Endothelial cell of umbilical vein (primary cell): ENCODE measurements around the gene GRIA1. TPM values are rescaled to one million over a fixed set of nuclear protein-coding genes. Genes with fewer than 3 reads are reported as not detected.

Experiments
- BruUV-seq: library from RNA; stranded (reverse); fragments of 400-500 nt; replicated peaks from 2 replicates; lab custom pipeline; 2021; lab: Mats Ljungman, UMichigan
- CTCF ChIA-PET: fragments of 300-600, 350-600 bp; sonication (Branson Sonifier 250); formaldehyde crosslinking; loops from one replicate; lab custom pipeline; 2021; ENCODE audit warnings: antibody characterized with exemption, inconsistent platforms; lab: Charles Lee
- POLR2A ChIA-PET: fragments of 300-600, 350-600 bp; sonication (Branson Sonifier 250); formaldehyde crosslinking; loops from one replicate; lab custom pipeline; 2021; ENCODE audit warnings: antibody characterized with exemption, inconsistent platforms; lab: Charles Lee
- DNase-seq: peaks from one replicate; pipeline ENCODE4 v3.0.0-alpha.2; 2011; ENCODE audit warnings: low read depth, low spot score
- FAIRE-seq: peaks from 2 replicates; lab custom pipeline; 2011; peaks lifted over from hg19 to GRCh38; lab: Jason Lieb, UNC
- H2AFZ ChIP-seq: 2 replicates; pipeline ENCODE4 v1.6.0; 2012; ENCODE audit warnings: low read depth, low read length, control low read depth, inconsistent platforms
- H3K27ac ChIP-seq: 2 replicates; pipeline ENCODE4 v1.5.1; 2011; ENCODE audit warnings: low read depth, mild to moderate bottlenecking, control low read depth, low read length, moderate library complexity; ENCODE audit not compliant: insufficient read depth
- H3K27me3 ChIP-seq, 2 experiments: 2 replicates each; pipeline versions ENCODE4 v1.6.0 to v1.6.1; 2011; ENCODE audit warnings: low read length in 2 of 2, mixed read lengths in 1 of 2; ENCODE audit not compliant: control insufficient read depth in 2 of 2, insufficient read depth in 2 of 2
- H3K36me3 ChIP-seq, 2 experiments: 2 replicates in 1 of 2; 3 replicates in 1 of 2; pipeline ENCODE4 v1.5.1; 2011; ENCODE audit warnings: low read length in 2 of 2, mild to moderate bottlenecking in 1 of 2, moderate library complexity in 1 of 2; ENCODE audit not compliant: control insufficient read depth in 2 of 2, insufficient read depth in 2 of 2; ENCODE audit errors: extremely low read depth in 1 of 2
- H3K4me1 ChIP-seq: 3 replicates; pipeline ENCODE4 v1.5.1; 2011; ENCODE audit warnings: mild to moderate bottlenecking, low read length; ENCODE audit not compliant: control insufficient read depth, insufficient read depth; ENCODE audit errors: extremely low read depth
- H3K4me2 ChIP-seq: 2 replicates; pipeline ENCODE4 v1.6.1; 2011; ENCODE audit warnings: low read length, control low read depth, mixed read lengths; ENCODE audit not compliant: insufficient read depth
- H3K4me3 ChIP-seq, 3 experiments: fragments of 200-600 bp in 1 of 3; sonication (generic), shearing (Covaris generic) in 1 of 3; replicated peaks in 1 of 3; 2 replicates each; pipeline ENCODE4 v1.5.1; 2011 to 2016; ENCODE audit warnings: control low read depth in 3 of 3, low read length in 3 of 3, mild to moderate bottlenecking in 2 of 3, inconsistent platforms in 1 of 3, low read depth in 1 of 3, moderate library complexity in 1 of 3; ENCODE audit not compliant: insufficient read depth in 1 of 3
- H3K79me2 ChIP-seq: 2 replicates; pipeline ENCODE4 v1.6.0; 2012; ENCODE audit warnings: low read length, inconsistent platforms; ENCODE audit not compliant: control insufficient read depth, insufficient read depth
- H3K9ac ChIP-seq: replicated peaks from 2 replicates; pipeline ENCODE3; 2011; ENCODE audit warnings: low read length, control low read depth; ENCODE audit not compliant: insufficient read depth; ENCODE audit errors: extremely low read depth
- H3K9me1 ChIP-seq: replicated peaks from 3 replicates; pipeline ENCODE4 v1.6.0; 2011; ENCODE audit warnings: mild to moderate bottlenecking, low read length; ENCODE audit not compliant: control insufficient read depth, insufficient read depth; ENCODE audit errors: extremely low read depth
- H3K9me3 ChIP-seq: replicated peaks from 2 replicates; pipeline ENCODE4 v1.5.1; 2012; ENCODE audit warnings: low read length, inconsistent platforms; ENCODE audit not compliant: control insufficient read depth, insufficient read depth
- H4K20me1 ChIP-seq: replicated peaks from 2 replicates; pipeline ENCODE3; 2011; ENCODE audit warnings: mild to moderate bottlenecking, low read length; ENCODE audit not compliant: control insufficient read depth, insufficient read depth; ENCODE audit errors: extremely low read depth
- CTCF ChIP-seq, 2 donors: IDR thresholded peaks; 1 replicate in 1 of 2; 2 replicates in 1 of 2; pipeline ENCODE4 v1.5.1; 2011; ENCODE audit warnings: low read length in 2 of 2, mild to moderate bottlenecking in 2 of 2, moderate library complexity in 2 of 2, control low read depth in 1 of 2, inconsistent platforms in 1 of 2, low read depth in 1 of 2; ENCODE audit not compliant: insufficient read depth in 1 of 2; ENCODE audit errors: extremely low read depth in 1 of 2
- EZH2 ChIP-seq: IDR thresholded peaks from 2 replicates; pipeline ENCODE4 v1.6.1; 2012; ENCODE audit warnings: borderline replicate concordance, low read depth, mild to moderate bottlenecking, moderate library complexity, low read length, inconsistent platforms; ENCODE audit not compliant: severe bottlenecking
- FOS ChIP-seq: IDR thresholded peaks from 2 replicates; pipeline ENCODE4 v1.6.1; 2011; ENCODE audit warnings: mild to moderate bottlenecking, low read length, moderate library complexity, borderline replicate concordance; ENCODE audit not compliant: insufficient read depth
- GATA2 ChIP-seq: IDR thresholded peaks from 2 replicates; pipeline ENCODE4 v1.7.0; 2011; ENCODE audit warnings: low read depth, mild to moderate bottlenecking, moderate library complexity, mixed read lengths, low read length; ENCODE audit not compliant: insufficient read length, insufficient read depth
- POLR2AphosphoS5 ChIP-seq: IDR thresholded peaks from 2 replicates; pipeline ENCODE4 v1.6.1; 2012; ENCODE audit warnings: low read depth, mild to moderate bottlenecking, control low read depth, low read length, moderate library complexity; ENCODE audit not compliant: insufficient read depth
- dilution Hi-C: fragments of 300-500 bp; cut with MboI; formaldehyde crosslinking; loops from one replicate; pipeline ENCODE4 v1.15.0; 2019; ENCODE audit warnings: low sequenced_read_pairs; ENCODE audit not compliant: extremely low pct_ligation_motif_present
- intact Hi-C: fragments of 100-400 bp; cut with micrococcal nuclease; formaldehyde crosslinking; loops from one replicate; pipeline ENCODE4 v1.10.0; 2022
- polyA plus RNA-seq, 4 experiments: library from polyadenylated mRNA; depleted of rRNA in 3 of 4; stranded (reverse) in 3 of 4; unstranded in 1 of 4; fragments of >200 nt; gene quantifications; 2 replicates each; pipeline versions ENCODE4 v1.2.1 to v1.2.3, GENCODE V29; 2011 to 2012; ENCODE audit warnings: missing spikeins in 1 of 4
- total RNA-seq: library from RNA; stranded (reverse); gene quantifications from 2 replicates; pipeline ENCODE4 v1.2.3, GENCODE V29; 2021
- TF ChIP-seq, protein P1 (sequence below): IDR thresholded peaks from 2 replicates; pipeline ENCODE4 v1.6.1; 2011; ENCODE audit not compliant: insufficient read depth, insufficient read length

The GRIA1 gene
- total and polyA plus RNA-seq, 2 donors (not counting 3 experiments of a cell fraction or from before 2014, with no cell fraction given), result not detected

DNA sequence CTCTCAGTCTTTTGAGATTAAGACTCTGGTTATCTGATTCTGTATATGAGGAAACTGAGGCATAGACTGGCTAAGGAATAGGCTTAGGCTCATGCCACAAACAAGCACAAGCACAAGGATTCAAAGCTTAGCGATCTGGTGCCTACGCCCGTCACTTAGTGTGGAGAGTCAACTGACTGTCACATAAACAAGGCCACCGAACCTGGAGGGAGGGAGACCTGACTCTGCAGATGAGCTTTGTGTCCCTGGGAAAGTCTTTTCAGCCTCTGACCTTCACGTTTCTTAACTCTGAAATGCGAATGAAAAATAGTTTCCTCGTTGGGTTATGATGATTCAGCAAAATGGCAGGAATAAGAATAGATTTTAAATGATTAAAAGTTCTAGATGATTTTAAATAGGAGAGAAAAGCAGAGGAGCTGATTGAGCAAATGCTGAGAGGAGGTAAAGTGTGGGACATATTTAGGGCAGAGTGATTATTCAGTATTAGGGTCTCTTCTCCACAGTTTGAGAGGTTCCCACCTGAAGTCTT lies 135.4 kb downstream of the GRIA1 start:
- Histone ChIP-seq H3K79me2 (no peaks in the 10 kb centered on the region), H3K4me2 (no peak overlapping the region), H4K20me1 (no peaks in the 10 kb centered on the region), H3K27me3 (no peaks in the 10 kb centered on the region), H3K36me3 (no peaks in the 10 kb centered on the region), H3K9ac (no peak overlapping the region), H3K4me1 (peaks cover 25% of the 10 kb centered on the region), H3K4me3 (no peak overlapping the region), H3K9me1 (no peaks in the 10 kb centered on the region), H2AFZ (no peak overlapping the region), H3K27ac (no peak overlapping the region), H3K9me3 (no peaks in the 10 kb centered on the region)
- FAIRE-seq, result no peak
- intact Hi-C loops (no loop called here), dilution Hi-C loops (no loop called here)
- no TSS peak for BruUV-seq
- TF ChIP-seq POLR2AphosphoS5 (no peak), GATA2 (no peak), CTCF (IDR thresholded peaks at IDR 0.05; ENCODE audit: extremely low read depth in 1 of 2, insufficient read depth in 1 of 2, low read depth in 1 of 2, low read length in 2 of 2) (no peak), EZH2 (no peak), FOS (no peak)
- TF ChIP-seq, protein P1, sequence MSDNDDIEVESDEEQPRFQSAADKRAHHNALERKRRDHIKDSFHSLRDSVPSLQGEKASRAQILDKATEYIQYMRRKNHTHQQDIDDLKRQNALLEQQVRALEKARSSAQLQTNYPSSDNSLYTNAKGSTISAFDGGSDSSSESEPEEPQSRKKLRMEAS, result no peak
- ChIA-PET POLR2A (no interaction called here), CTCF (interaction anchor here (0.9 kb wide), 1 partner anchor 10 kb away, joined by 3 read pairs; no protein-coding TSS in a partner anchor)
- no peak for DNase-seq
